Thymus (tissue), 11 donors: ENCODE data around the gene CAV1. TPM values are rescaled to one million over a fixed set of nuclear protein-coding genes. Genes with fewer than 3 reads are reported as not detected.

ENCODE experiments used
- DNase-seq, 9 donors: peaks; one replicate each; pipeline ENCODE4 v3.0.0-alpha.2; 2013; ENCODE audit warnings: low spot score in 9 of 9, low read depth in 6 of 9, missing footprints in 1 of 9
- H3K27ac ChIP-seq, 2 donors: one replicate each; pipeline ENCODE4 v1.5.1; 2013; ENCODE audit warnings: control low read depth in 1 of 2, low read depth in 1 of 2, low read length in 1 of 2, mild to moderate bottlenecking in 1 of 2, moderate library complexity in 1 of 2
- H3K27me3 ChIP-seq, 2 donors: one replicate each; pipeline ENCODE4 v1.5.1; 2013; ENCODE audit warnings: low read length in 1 of 2; ENCODE audit not compliant: control insufficient read depth in 2 of 2, insufficient read depth in 1 of 2
- H3K36me3 ChIP-seq, 2 donors: one replicate each; pipeline ENCODE4 v1.5.1; 2013; ENCODE audit warnings: low read length in 1 of 2, mild to moderate bottlenecking in 1 of 2, moderate library complexity in 1 of 2; ENCODE audit not compliant: control insufficient read depth in 2 of 2, insufficient read depth in 2 of 2
- H3K4me1 ChIP-seq, 2 donors: one replicate each; pipeline ENCODE4 v1.5.1; 2013; ENCODE audit warnings: low read length in 2 of 2; ENCODE audit not compliant: control insufficient read depth in 2 of 2, insufficient read depth in 2 of 2
- H3K4me3 ChIP-seq, 2 donors: one replicate each; pipeline ENCODE4 v1.5.1; 2013; ENCODE audit warnings: low read length in 2 of 2, control low read depth in 1 of 2, mild to moderate bottlenecking in 1 of 2
- H3K9me3 ChIP-seq, 2 donors: one replicate each; pipeline ENCODE4 v1.5.1; 2013; ENCODE audit warnings: low read length in 1 of 2, mild to moderate bottlenecking in 1 of 2; ENCODE audit not compliant: control insufficient read depth in 2 of 2, insufficient read depth in 1 of 2
- WGBS: extraction: QIAGEN DNeasy Blood & Tissue Kit; methylation state at CpG from one replicate; pipeline ENCODE4 v1.1.7; 2013; 5-methylcytosine and 5-hydroxymethylcytosine counted together
- polyA plus RNA-seq: library from polyadenylated mRNA; stranded (reverse); fragments of 200-250 nt; gene quantifications from one replicate; pipeline ENCODE4 v1.2.3, GENCODE V29; 2013
- total RNA-seq: library from RNA; stranded (reverse); fragments of 120-200 nt; gene quantifications from one replicate; pipeline ENCODE4 v1.2.4, GENCODE V29; 2013
- donor health status: healthy.

The CAV1 gene
- total and polyA plus RNA-seq, 2 donors, result 26.4 to 50.6 TPM

- no peaks in the 10 kb centered on the region for H3K27me3 ChIP-seq
- no peaks in the 10 kb centered on the region for H3K9me3 ChIP-seq
- no peaks in the 10 kb centered on the region for H3K36me3 ChIP-seq
- H3K27ac ChIP-seq, result no peak overlapping the region
- no peak overlapping the region for H3K4me3 ChIP-seq
- H3K4me1 ChIP-seq, result no peaks in the 10 kb centered on the region
- DNase-seq, result no peak
- WGBS, result 96% methylated on average over 3 of the region's 3 CpGs
Measured at GRCh38 chr7:116569737-116570136, 44.9 kb downstream of the CAV1 start.

- H3K9me3 ChIP-seq, result no peaks in the 10 kb centered on the region
- H3K4me1 ChIP-seq, result no peaks in the 10 kb centered on the region
- H3K36me3 ChIP-seq, result no peaks in the 10 kb centered on the region
- no peak for DNase-seq
- H3K27ac ChIP-seq, result no peak overlapping the region
- H3K27me3 ChIP-seq, result no peaks in the 10 kb centered on the region
- H3K4me3 ChIP-seq, result no peak overlapping the region
Measured at GRCh38 chr7:116570306-116570705, 45.5 kb downstream of the CAV1 start.

- Histone ChIP-seq H3K27me3 (no peaks in the 10 kb centered on the region), H3K4me3 (no peak overlapping the region), H3K36me3 (no peaks in the 10 kb centered on the region), H3K27ac (no peak overlapping the region), H3K4me1 (no peaks in the 10 kb centered on the region), H3K9me3 (no peaks in the 10 kb centered on the region)
- no peak for DNase-seq
- WGBS, result 94% methylated on average over 1 of the region's 1 CpG
Measured at GRCh38 chr7:116571037-116571436, 46.2 kb downstream of the CAV1 start.

GRCh38 chr7:116571552-116571951 lies 46.7 kb downstream of the CAV1 start:
- WGBS, result 83% methylated on average over 2 of the region's 2 CpGs
- no peak for DNase-seq
- Histone ChIP-seq H3K4me1 (no peaks in the 10 kb centered on the region), H3K4me3 (no peak overlapping the region), H3K27me3 (no peaks in the 10 kb centered on the region), H3K27ac (no peak overlapping the region), H3K9me3 (no peaks in the 10 kb centered on the region), H3K36me3 (no peaks in the 10 kb centered on the region)

GRCh38 chr7:116572036-116572435 lies 47.2 kb downstream of the CAV1 start:
- DNase-seq, result no peak
- 96% methylated on average over 3 of the region's 3 CpGs for WGBS
- Histone ChIP-seq H3K27ac (no peak overlapping the region), H3K4me3 (no peak overlapping the region), H3K36me3 (no peaks in the 10 kb centered on the region), H3K4me1 (no peaks in the 10 kb centered on the region), H3K9me3 (no peaks in the 10 kb centered on the region), H3K27me3 (no peaks in the 10 kb centered on the region)

- no peaks in the 10 kb centered on the region for H3K4me1 ChIP-seq
- H3K27ac ChIP-seq, result no peak overlapping the region
- H3K9me3 ChIP-seq, result no peaks in the 10 kb centered on the region
Measured at GRCh38 chr7:116573541-116573940, 48.7 kb downstream of the CAV1 start.

GRCh38 chr7:116574025-116574822 lies 49.4 kb downstream of the CAV1 start:
- Histone ChIP-seq H3K27ac (no peak overlapping the region), H3K36me3 (no peaks in the 10 kb centered on the region), H3K4me1 (no peaks in the 10 kb centered on the region), H3K4me3 (no peak overlapping the region), H3K9me3 (no peaks in the 10 kb centered on the region), H3K27me3 (no peaks in the 10 kb centered on the region)
- WGBS, result 77% methylated on average over 2 of the region's 2 CpGs
- no peak for DNase-seq

More at GRCh38 chr7:116573541-116573940, 48.7 kb downstream of the CAV1 start:
- H3K4me3 ChIP-seq, result no peak overlapping the region
- H3K27me3 ChIP-seq, result no peaks in the 10 kb centered on the region
- no peak for DNase-seq
- no peaks in the 10 kb centered on the region for H3K36me3 ChIP-seq

- Histone ChIP-seq H3K4me3 (no peak overlapping the region), H3K4me1 (no peaks in the 10 kb centered on the region), H3K36me3 (no peaks in the 10 kb centered on the region), H3K27me3 (no peaks in the 10 kb centered on the region), H3K9me3 (no peaks in the 10 kb centered on the region), H3K27ac (no peak overlapping the region)
- DNase-seq, result no peak
- WGBS, result 94% methylated on average over 1 of the region's 1 CpG
Measured at GRCh38 chr7:116575853-116576252, 51.0 kb downstream of the CAV1 start.

GRCh38 chr7:116576350-116577319 lies 51.8 kb downstream of the CAV1 start:
- no peaks in the 10 kb centered on the region for H3K27me3 ChIP-seq

More at GRCh38 chr7:116576350-116577319, 51.8 kb downstream of the CAV1 start:
- H3K4me1 ChIP-seq, result no peaks in the 10 kb centered on the region
- 94% methylated on average over 7 of the region's 7 CpGs for WGBS
- no peak overlapping the region for H3K27ac ChIP-seq
- no peak overlapping the region for H3K4me3 ChIP-seq
- H3K36me3 ChIP-seq, result no peaks in the 10 kb centered on the region
- no peak for DNase-seq
- no peaks in the 10 kb centered on the region for H3K9me3 ChIP-seq
